Activated CD8-positive, alpha-beta memory T cell treated with anti-CD3 and anti-CD28 coated beads for 1 hour (primary cell): ENCODE measurements around the gene CFP.

Experiments
- DNase-seq, 2 donors: peaks; one replicate each; pipeline ENCODE4 v3.0.0-alpha.2; 2020; ENCODE audit warnings: low read depth in 1 of 2; ENCODE audit errors: extremely low read depth in 1 of 2

CFP gene

GRCh38 chrX:47576021-47576898, 53.5 kb downstream of the CFP start:
- no peak for DNase-seq

DNA sequence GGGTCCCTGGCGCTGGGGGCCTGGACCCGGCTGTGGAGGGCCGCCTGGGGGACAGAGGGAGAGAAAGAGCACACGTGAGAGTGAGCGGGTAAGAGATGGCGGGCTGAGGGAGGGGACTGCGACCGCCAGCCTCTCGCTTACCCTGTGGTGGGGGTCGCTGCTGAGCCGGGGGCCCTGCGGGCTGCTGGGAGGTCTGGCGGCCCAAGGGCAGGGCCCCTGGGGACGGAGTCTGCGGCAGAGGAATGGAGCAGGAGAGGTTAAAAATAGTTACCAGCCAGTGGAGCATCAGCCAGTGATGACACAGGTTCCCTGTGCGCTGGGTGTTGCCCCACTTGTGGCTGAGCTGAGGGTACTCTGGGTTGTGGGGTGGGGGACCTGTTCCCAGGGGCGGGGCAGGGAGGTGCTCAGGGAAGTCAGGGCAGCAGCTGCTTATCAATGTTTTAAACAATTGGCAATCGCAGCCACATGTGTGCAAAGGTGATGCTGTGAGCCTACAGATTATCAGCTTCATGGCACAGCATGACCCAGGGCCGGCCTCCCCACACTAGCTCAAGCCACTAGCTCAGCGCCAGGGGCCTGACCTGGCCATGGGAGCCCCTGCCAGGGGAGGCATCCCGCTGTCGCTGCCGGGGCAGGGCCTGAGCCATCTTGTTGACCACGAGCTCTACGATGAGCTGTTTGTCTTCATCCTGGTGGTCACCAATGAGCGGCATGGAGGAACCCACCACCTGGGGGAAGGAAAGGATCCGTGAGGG, 55.0 kb downstream of the CFP start:
- DNase-seq, result no peak

- no peak for DNase-seq
These were observed 55.6 kb downstream of the CFP start for GRCh38 chrX:47574076-47574546.

DNA sequence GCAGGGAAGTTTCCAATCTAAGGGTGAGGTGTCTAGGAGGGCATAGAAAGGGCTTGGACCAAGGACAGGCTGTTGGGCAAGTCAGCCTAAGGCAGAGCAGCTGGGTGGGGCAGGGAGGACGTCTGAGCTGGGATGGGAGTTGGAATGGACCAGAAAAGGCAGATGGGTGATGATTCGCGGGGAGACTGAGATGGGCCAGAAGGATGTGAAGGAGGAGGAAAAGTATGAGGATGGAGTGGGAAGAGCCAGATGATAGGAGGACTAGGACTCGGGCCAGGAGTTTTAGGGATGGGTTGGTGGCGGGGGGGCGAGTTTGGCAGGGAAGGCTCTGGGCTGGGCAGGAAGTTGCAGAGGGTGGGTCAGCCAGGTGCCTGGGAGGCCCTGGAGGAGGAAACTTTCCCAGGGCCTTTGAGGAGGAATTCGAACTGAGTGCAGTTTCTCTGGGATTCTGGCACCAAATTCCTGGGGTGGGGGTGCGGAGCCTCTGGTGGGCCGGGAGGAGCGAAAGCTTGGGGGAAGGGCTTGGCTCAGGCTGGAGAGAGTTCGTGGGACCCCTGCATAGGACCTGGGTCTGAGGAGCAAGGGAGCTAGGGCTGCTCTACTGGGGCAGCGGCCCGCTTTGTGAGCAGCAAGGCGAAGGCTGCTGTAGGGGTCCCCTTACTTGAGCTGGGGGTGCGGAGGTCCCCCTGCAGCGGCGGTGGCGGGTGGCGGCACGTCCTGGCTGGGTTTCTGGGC, 56.2 kb downstream of the CFP start:
- no peak for DNase-seq
